ENCODE measurements around the gene GABBR1.
A peak's percentile ranks its signal among the peaks of the same experiment; 100 is the strongest.

The GABBR1 gene

GRCh38 chr6:29547573-29547972 lies 85.4 kb downstream of the GABBR1 start:
- H3K27ac ChIP-seq (ENCODE audit: extremely low read depth, low read depth, low read length) = no peak overlapping the region
- H3K9me3 ChIP-seq (ENCODE audit: control insufficient read depth, insufficient read depth, low read depth, low read length) = no peaks in the 10 kb centered on the region
- TF ChIP-seq, protein P1, sequence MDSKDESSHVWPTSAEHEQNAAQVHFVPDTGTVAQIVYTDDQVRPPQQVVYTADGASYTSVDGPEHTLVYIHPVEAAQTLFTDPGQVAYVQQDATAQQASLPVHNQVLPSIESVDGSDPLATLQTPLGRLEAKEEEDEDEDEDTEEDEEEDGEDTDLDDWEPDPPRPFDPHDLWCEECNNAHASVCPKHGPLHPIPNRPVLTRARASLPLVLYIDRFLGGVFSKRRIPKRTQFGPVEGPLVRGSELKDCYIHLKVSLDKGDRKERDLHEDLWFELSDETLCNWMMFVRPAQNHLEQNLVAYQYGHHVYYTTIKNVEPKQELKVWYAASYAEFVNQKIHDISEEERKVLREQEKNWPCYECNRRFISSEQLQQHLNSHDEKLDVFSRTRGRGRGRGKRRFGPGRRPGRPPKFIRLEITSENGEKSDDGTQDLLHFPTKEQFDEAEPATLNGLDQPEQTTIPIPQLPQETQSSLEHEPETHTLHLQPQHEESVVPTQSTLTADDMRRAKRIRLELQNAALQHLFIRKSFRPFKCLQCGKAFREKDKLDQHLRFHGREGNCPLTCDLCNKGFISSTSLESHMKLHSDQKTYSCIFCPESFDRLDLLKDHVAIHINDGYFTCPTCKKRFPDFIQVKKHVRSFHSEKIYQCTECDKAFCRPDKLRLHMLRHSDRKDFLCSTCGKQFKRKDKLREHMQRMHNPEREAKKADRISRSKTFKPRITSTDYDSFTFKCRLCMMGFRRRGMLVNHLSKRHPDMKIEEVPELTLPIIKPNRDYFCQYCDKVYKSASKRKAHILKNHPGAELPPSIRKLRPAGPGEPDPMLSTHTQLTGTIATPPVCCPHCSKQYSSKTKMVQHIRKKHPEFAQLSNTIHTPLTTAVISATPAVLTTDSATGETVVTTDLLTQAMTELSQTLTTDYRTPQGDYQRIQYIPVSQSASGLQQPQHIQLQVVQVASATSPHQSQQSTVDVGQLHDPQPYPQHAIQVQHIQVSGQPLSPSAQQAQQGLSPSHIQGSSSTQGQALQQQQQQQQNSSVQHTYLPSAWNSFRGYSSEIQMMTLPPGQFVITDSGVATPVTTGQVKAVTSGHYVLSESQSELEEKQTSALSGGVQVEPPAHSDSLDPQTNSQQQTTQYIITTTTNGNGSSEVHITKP (tag by site-specific recombination; IDR thresholded peaks at IDR 0.05) = peak; percentile 74
- TF ChIP-seq ZSCAN16 (tag by site-specific recombination; IDR thresholded peaks at IDR 0.05) (no peak), ZNF16 (tag by site-specific recombination; IDR thresholded peaks at IDR 0.05; ENCODE audit: low read depth) (no peak)
- TF ChIP-seq, protein P2, sequence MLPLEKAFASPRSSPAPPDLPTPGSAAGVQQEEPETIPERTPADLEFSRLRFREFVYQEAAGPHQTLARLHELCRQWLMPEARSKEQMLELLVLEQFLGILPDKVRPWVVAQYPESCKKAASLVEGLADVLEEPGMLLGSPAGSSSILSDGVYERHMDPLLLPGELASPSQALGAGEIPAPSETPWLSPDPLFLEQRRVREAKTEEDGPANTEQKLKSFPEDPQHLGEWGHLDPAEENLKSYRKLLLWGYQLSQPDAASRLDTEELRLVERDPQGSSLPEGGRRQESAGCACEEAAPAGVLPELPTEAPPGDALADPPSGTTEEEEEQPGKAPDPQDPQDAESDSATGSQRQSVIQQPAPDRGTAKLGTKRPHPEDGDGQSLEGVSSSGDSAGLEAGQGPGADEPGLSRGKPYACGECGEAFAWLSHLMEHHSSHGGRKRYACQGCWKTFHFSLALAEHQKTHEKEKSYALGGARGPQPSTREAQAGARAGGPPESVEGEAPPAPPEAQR (tag by site-specific recombination; IDR thresholded peaks at IDR 0.05) = no peak
- ChIA-PET CTCF (interaction anchor here (0.6 kb wide), 1 partner anchor 103 kb away, joined by 3 read pairs; no protein-coding TSS in a partner anchor), POLR2A (interaction anchor here (0.6 kb wide), 1 partner anchor 562 kb away, joined by 4 read pairs; no protein-coding TSS in a partner anchor)
- H3K4me1 ChIP-seq (ENCODE audit: control insufficient read depth, insufficient read depth, low read length) = peaks cover 3% of the 10 kb centered on the region; the same call in 1 of the 2 replicates
- H3K36me3 ChIP-seq (ENCODE audit: control insufficient read depth in 2 of 2, insufficient read depth in 1 of 2, low read length in 2 of 2) = no peaks in the 10 kb centered on the region
- no peak overlapping the region for H3K4me3 ChIP-seq (ENCODE audit: low read depth, low read length)

DNA sequence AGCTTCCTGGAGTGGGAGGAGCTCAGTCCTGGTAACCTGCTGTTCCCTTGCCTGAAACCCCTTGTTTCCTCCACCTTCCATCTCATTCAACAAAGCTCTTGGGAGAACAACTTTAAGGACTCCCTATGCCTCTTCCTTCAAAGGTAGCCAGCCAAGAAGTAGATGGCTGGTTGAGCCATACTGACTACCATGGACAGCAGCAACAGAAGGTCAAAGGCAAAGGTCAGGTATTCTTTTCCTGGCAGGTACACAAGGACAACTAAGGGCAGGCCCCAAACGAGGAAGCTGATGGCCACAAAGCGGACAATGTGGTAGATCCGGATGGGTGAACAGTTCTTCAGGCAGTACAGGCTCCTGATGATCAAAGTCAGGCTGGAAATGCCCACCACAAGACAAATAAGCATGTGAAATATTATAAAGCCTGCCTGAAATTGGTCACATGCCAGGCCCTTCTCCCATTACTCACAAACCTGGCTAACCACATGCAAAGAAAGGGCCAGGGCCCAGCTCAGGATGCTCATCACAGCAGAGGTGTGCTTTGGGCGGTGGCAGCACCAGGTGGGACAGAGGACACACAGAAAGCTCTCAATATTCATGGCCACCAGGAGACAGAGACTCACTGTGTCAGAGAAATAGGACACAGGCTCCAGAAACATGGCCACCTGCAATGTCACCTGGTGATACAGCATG lies 95.1 kb downstream of the GABBR1 start:
- H3K4me1 ChIP-seq (ENCODE audit: control insufficient read depth, insufficient read depth, low read length) = no peaks in the 10 kb centered on the region
- H3K36me3 ChIP-seq (ENCODE audit: control insufficient read depth in 2 of 2, insufficient read depth in 1 of 2, low read length in 2 of 2) = no peaks in the 10 kb centered on the region
- TF ChIP-seq, protein P3, sequence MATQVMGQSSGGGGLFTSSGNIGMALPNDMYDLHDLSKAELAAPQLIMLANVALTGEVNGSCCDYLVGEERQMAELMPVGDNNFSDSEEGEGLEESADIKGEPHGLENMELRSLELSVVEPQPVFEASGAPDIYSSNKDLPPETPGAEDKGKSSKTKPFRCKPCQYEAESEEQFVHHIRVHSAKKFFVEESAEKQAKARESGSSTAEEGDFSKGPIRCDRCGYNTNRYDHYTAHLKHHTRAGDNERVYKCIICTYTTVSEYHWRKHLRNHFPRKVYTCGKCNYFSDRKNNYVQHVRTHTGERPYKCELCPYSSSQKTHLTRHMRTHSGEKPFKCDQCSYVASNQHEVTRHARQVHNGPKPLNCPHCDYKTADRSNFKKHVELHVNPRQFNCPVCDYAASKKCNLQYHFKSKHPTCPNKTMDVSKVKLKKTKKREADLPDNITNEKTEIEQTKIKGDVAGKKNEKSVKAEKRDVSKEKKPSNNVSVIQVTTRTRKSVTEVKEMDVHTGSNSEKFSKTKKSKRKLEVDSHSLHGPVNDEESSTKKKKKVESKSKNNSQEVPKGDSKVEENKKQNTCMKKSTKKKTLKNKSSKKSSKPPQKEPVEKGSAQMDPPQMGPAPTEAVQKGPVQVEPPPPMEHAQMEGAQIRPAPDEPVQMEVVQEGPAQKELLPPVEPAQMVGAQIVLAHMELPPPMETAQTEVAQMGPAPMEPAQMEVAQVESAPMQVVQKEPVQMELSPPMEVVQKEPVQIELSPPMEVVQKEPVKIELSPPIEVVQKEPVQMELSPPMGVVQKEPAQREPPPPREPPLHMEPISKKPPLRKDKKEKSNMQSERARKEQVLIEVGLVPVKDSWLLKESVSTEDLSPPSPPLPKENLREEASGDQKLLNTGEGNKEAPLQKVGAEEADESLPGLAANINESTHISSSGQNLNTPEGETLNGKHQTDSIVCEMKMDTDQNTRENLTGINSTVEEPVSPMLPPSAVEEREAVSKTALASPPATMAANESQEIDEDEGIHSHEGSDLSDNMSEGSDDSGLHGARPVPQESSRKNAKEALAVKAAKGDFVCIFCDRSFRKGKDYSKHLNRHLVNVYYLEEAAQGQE (tag by site-specific recombination; IDR thresholded peaks at IDR 0.05) = peak; percentile 88
- TF ChIP-seq GFI1B (tag by site-specific recombination; IDR thresholded peaks at IDR 0.05) = no peak
- H3K9me3 ChIP-seq (ENCODE audit: control insufficient read depth, insufficient read depth, low read depth, low read length) = no peaks in the 10 kb centered on the region
- no peak overlapping the region for H3K27ac ChIP-seq (ENCODE audit: extremely low read depth, low read depth, low read length)
- H3K4me3 ChIP-seq (ENCODE audit: low read depth, low read length) = no peak overlapping the region
- ChIA-PET POLR2A (no interaction called here), CTCF (no interaction called here)

DNA sequence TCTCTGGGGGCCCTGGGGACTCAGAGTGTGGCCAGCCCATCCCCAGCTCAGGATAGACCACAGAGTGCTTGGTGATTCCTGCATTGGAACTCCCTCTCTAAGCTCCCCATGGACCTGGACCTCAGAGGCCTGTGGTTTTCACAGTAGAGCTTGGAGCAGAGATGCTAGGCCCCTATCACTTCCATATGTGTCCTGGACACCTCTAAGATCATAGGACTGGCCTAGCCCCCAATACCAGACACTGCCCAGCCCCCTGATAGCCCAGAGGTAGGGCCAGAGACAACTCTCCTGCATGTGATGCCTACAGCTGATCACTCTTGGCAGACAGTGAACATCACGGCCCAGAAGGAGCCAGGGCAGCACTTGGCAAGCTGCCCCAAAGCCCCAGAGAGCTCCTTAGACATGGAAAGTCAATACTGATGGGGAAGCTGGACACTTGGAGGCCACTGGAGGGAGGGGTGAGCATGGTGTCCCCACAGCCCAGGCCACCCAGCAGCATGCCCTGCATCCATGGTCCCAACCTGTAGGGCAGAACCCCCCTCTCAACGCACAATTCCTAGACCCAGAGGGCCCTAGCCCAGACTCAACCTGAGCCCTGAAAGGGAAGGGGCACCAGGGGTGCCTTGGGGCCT lies 100.5 kb downstream of the GABBR1 start:
- CTCF ChIA-PET = interaction anchor here (0.6 to 1.0 kb wide), 2 partner anchors 64 to 767 kb away, joined by 3 read pairs; no protein-coding TSS in a partner anchor
- no peak for TF ChIP-seq ZBTB48 (tag by site-specific recombination; IDR thresholded peaks at IDR 0.05)
- POLR2A ChIA-PET = no interaction called here
- Histone ChIP-seq H3K4me1 (ENCODE audit: control insufficient read depth, insufficient read depth, low read length) (no peaks in the 10 kb centered on the region), H3K4me3 (ENCODE audit: low read depth, low read length) (no peak overlapping the region), H3K9me3 (ENCODE audit: control insufficient read depth, insufficient read depth, low read depth, low read length) (no peaks in the 10 kb centered on the region), H3K27ac (ENCODE audit: extremely low read depth, low read depth, low read length) (no peak overlapping the region), H3K36me3 (ENCODE audit: control insufficient read depth in 2 of 2, insufficient read depth in 1 of 2, low read length in 2 of 2) (no peaks in the 10 kb centered on the region)

Measured in HEK293 (cell line).